Measurements from ENCODE around the gene LMOD2. TPM values are rescaled to one million over a fixed set of nuclear protein-coding genes. Genes with fewer than 3 reads are reported as not detected.

Gene LMOD2
- total RNA-seq, 1 experiment from 2014 or later, result not detected

GRCh38 chr7:123612024-123612423, 43.6 kb upstream of the LMOD2 start:
- DNase-seq (ENCODE audit: unreplicated experiment), result no peak
- no peak overlapping the region for H3K27ac Mint-ChIP-seq (ENCODE audit: low read depth, unreplicated experiment)
- no peaks in the 10 kb centered on the region for H3K9me3 Mint-ChIP-seq (ENCODE audit: unreplicated experiment)
- no peak for TF ChIP-seq CTCF (IDR thresholded peaks at IDR 0.05; ENCODE audit: unreplicated experiment)
- H3K27me3 Mint-ChIP-seq (ENCODE audit: insufficient read depth, unreplicated experiment), result no peaks in the 10 kb centered on the region
- H3K4me1 Mint-ChIP-seq (ENCODE audit: insufficient read depth, unreplicated experiment), result peaks cover 5% of the 10 kb centered on the region
- POLR2A ChIA-PET, result no interaction called here
- H3K4me3 Mint-ChIP-seq (ENCODE audit: unreplicated experiment), result no peak overlapping the region
- intact Hi-C loops (cut with micrococcal nuclease), result no loop called here
- no peaks in the 10 kb centered on the region for H3K36me3 Mint-ChIP-seq (ENCODE audit: insufficient read depth, unreplicated experiment)
- BruUV-seq (replicated peaks), result no TSS peak
- CTCF ChIA-PET, result no interaction called here

- intact Hi-C loops (cut with micrococcal nuclease), result no loop called here
- no peaks in the 10 kb centered on the region for H3K27me3 Mint-ChIP-seq (ENCODE audit: insufficient read depth, unreplicated experiment)
- H3K9me3 Mint-ChIP-seq (ENCODE audit: unreplicated experiment), result no peaks in the 10 kb centered on the region
- H3K4me1 Mint-ChIP-seq (ENCODE audit: insufficient read depth, unreplicated experiment), result no peaks in the 10 kb centered on the region
- no peaks in the 10 kb centered on the region for H3K36me3 Mint-ChIP-seq (ENCODE audit: insufficient read depth, unreplicated experiment)
- ChIA-PET POLR2A (interaction anchor here (0.9 kb wide), 1 partner anchor 16 kb away, joined by 3 read pairs; no protein-coding TSS in a partner anchor), CTCF (interaction anchor here (0.6 to 1.2 kb wide), 2 partner anchors 31 to 35 kb away, joined by 4 to 5 read pairs; no protein-coding TSS in a partner anchor)
- no peak overlapping the region for H3K4me3 Mint-ChIP-seq (ENCODE audit: unreplicated experiment)
- no peak for TF ChIP-seq CTCF (IDR thresholded peaks at IDR 0.05; ENCODE audit: unreplicated experiment)
- DNase-seq (ENCODE audit: unreplicated experiment), result no peak
- no peak overlapping the region for H3K27ac Mint-ChIP-seq (ENCODE audit: low read depth, unreplicated experiment)
- no TSS peak for BruUV-seq (replicated peaks)
Measured at GRCh38 chr7:123615344-123615743, 40.3 kb upstream of the LMOD2 start.

GRCh38 chr7:123616223-123616622, 39.4 kb upstream of the LMOD2 start:
- CTCF ChIA-PET, result interaction anchor here (0.7 kb wide), 1 partner anchor 121 kb away, joined by 3 read pairs; no protein-coding TSS in a partner anchor
- Mint-ChIP-seq H3K9me3 (ENCODE audit: unreplicated experiment) (no peaks in the 10 kb centered on the region), H3K27me3 (ENCODE audit: insufficient read depth, unreplicated experiment) (no peaks in the 10 kb centered on the region), H3K4me3 (ENCODE audit: unreplicated experiment) (no peak overlapping the region), H3K27ac (ENCODE audit: low read depth, unreplicated experiment) (no peak overlapping the region), H3K4me1 (ENCODE audit: insufficient read depth, unreplicated experiment) (no peaks in the 10 kb centered on the region), H3K36me3 (ENCODE audit: insufficient read depth, unreplicated experiment) (no peaks in the 10 kb centered on the region)
- no peak for TF ChIP-seq CTCF (IDR thresholded peaks at IDR 0.05; ENCODE audit: unreplicated experiment)
- POLR2A ChIA-PET, result interaction anchor here (0.5 kb wide), 1 partner anchor 60 kb away, joined by 3 read pairs; no protein-coding TSS in a partner anchor
- intact Hi-C loops (cut with micrococcal nuclease), result no loop called here
- BruUV-seq (replicated peaks), result no TSS peak
- DNase-seq (ENCODE audit: unreplicated experiment), result no peak

GRCh38 chr7:123621707-123622106, 34.0 kb upstream of the LMOD2 start:
- Mint-ChIP-seq H3K4me3 (ENCODE audit: unreplicated experiment) (no peak overlapping the region), H3K9me3 (ENCODE audit: unreplicated experiment) (no peaks in the 10 kb centered on the region), H3K36me3 (ENCODE audit: insufficient read depth, unreplicated experiment) (no peaks in the 10 kb centered on the region), H3K4me1 (ENCODE audit: insufficient read depth, unreplicated experiment) (peaks cover 15% of the 10 kb centered on the region), H3K27ac (ENCODE audit: low read depth, unreplicated experiment) (no peak overlapping the region), H3K27me3 (ENCODE audit: insufficient read depth, unreplicated experiment) (no peaks in the 10 kb centered on the region)
- CTCF ChIA-PET, result interaction anchor here (0.6 kb wide), 1 partner anchor 164 kb away, joined by 3 read pairs; no protein-coding TSS in a partner anchor
- no peak for TF ChIP-seq CTCF (IDR thresholded peaks at IDR 0.05; ENCODE audit: unreplicated experiment)
- no TSS peak for BruUV-seq (replicated peaks)
- no peak for DNase-seq (ENCODE audit: unreplicated experiment)
- POLR2A ChIA-PET, result interaction anchor here (0.6 to 0.8 kb wide), 4 partner anchors 27 to 1144 kb away, joined by 3 to 4 read pairs (median 4); no protein-coding TSS in a partner anchor
- intact Hi-C loops (cut with micrococcal nuclease), result no loop called here

All from MCF 10A (cell line).